Limb (tissue), 2 donors: ENCODE measurements around the gene MAPK8IP2.

Experiments
- DNase-seq, 2 donors: peaks; one replicate each; pipeline ENCODE4 v3.0.0-alpha.2; 2016; ENCODE audit errors: extremely low spot score in 2 of 2

The MAPK8IP2 gene

GRCh38 chr22:50575426-50575941 is 25.1 kb upstream of the MAPK8IP2 start:
- DNase-seq = no peak

- no peak for DNase-seq
These were observed 24.5 kb upstream of the MAPK8IP2 start for GRCh38 chr22:50576070-50576469.

- DNase-seq = no peak
These were observed 23.5 kb upstream of the MAPK8IP2 start for GRCh38 chr22:50576806-50577696.

- DNase-seq = no peak
These were observed 23.0 kb upstream of the MAPK8IP2 start for GRCh38 chr22:50577697-50577986.

- DNase-seq = peak; percentile 19 to 50
These were observed 22.4 kb upstream of the MAPK8IP2 start, which contains the start of gene CPT1B for GRCh38 chr22:50577987-50578775. TSS of gene CPT1B (minus strand) at chr22:50578427. CDS start at chr22:50577915, 512 bp downstream.

- no peak for DNase-seq
These were observed 21.8 kb upstream of the MAPK8IP2 start for GRCh38 chr22:50578776-50579310.

- DNase-seq = no peak
These were observed 20.8 kb upstream of the MAPK8IP2 start for GRCh38 chr22:50579752-50580151.

GRCh38 chr22:50581031-50581949 is 19.3 kb upstream of the MAPK8IP2 start:
- DNase-seq = no peak

- no peak for DNase-seq
These were observed 18.6 kb upstream of the MAPK8IP2 start for GRCh38 chr22:50581950-50582492.

GRCh38 chr22:50582493-50583293 is 17.9 kb upstream of the MAPK8IP2 start, which contains the start of gene CHKB:
TSS of gene CHKB (minus strand) at chr22:50582849. CDS start at chr22:50582781, 68 bp downstream.
- peak; percentile 99 for DNase-seq

- no peak for DNase-seq
These were observed 17.2 kb upstream of the MAPK8IP2 start for GRCh38 chr22:50583294-50583861.

GRCh38 chr22:50584106-50585096 is 16.2 kb upstream of the MAPK8IP2 start:
- DNase-seq = no peak

- no peak for DNase-seq
These were observed 15.4 kb upstream of the MAPK8IP2 start for GRCh38 chr22:50585238-50585637.

GRCh38 chr22:50585781-50586180 is 14.8 kb upstream of the MAPK8IP2 start:
- no peak for DNase-seq

GRCh38 chr22:50586416-50586815 is 14.2 kb upstream of the MAPK8IP2 start:
- DNase-seq = no peak

- DNase-seq = no peak
These were observed 13.2 kb upstream of the MAPK8IP2 start for GRCh38 chr22:50587407-50587806.

- no peak for DNase-seq
These were observed 5.4 kb upstream of the MAPK8IP2 start for GRCh38 chr22:50595189-50595588.

- DNase-seq = no peak
These were observed 3.5 kb upstream of the MAPK8IP2 start for GRCh38 chr22:50597097-50597496.
